Muscle of arm (tissue), 12 donors: ENCODE measurements around the gene SYT15. TPM values are rescaled to one million over a fixed set of nuclear protein-coding genes. Genes with fewer than 3 reads are reported as not detected.
"Not testable (repeated sequence)": the region's sequence is repeated elsewhere in the genome, so short reads cannot be mapped to it uniquely, and the experiment has no call there.

Experiments
- DNase-seq: peaks from one replicate; pipeline ENCODE4 v3.0.0-alpha.2; 2013
- polyA plus RNA-seq, 12 donors: library from polyadenylated mRNA; unstranded; fragments of 120-200 nt; gene quantifications; one replicate each; pipeline ENCODE4 v1.2.1, GENCODE V29; 2013; ENCODE audit not compliant: insufficient read length in 12 of 12

The SYT15 gene
- polyA plus RNA-seq, 12 donors = 2.8 to 8.3 (median 5.4) TPM; not detected in 2

DNA sequence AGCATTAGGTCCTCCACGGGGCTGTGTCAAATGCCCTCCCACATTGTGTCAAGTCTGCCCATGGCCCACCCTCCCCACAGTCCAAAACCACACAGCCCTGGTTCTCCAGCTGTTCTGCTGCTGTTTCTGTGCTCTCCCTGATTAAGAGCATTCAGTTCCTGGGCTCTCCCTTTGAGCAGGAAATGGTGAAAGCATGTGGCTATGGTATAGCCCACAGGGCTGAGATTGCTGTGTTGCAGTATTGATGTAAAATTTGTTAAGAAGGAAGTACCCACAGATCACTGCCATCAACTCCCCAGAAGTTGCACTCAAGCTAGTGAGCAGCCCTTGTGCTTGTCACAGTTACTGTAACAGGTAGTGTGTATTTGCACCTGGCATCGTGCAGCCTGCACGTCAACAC, 9.3 kb downstream of the SYT15 start:
- not testable (repeated sequence) for DNase-seq

DNA sequence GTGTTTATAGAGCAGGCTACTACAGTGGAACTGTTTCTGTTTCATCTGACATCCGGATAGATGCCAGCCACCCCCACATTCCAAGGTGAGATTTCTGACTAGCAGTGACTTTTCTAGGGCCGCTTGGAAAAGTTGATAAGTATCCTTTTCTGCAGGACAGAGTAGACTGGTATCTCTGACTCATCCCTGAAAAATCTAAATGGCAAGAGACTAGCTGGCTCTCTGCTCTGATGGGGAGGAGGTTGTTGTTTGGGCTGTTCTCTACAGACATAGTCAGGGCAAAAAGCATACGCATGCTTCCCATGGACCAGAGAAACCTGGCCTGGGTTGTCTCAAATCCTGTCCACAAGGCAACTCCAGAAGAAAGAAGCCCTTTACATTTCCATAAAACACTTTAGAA, 10.7 kb downstream of the SYT15 start:
- DNase-seq = not testable (repeated sequence)

DNA sequence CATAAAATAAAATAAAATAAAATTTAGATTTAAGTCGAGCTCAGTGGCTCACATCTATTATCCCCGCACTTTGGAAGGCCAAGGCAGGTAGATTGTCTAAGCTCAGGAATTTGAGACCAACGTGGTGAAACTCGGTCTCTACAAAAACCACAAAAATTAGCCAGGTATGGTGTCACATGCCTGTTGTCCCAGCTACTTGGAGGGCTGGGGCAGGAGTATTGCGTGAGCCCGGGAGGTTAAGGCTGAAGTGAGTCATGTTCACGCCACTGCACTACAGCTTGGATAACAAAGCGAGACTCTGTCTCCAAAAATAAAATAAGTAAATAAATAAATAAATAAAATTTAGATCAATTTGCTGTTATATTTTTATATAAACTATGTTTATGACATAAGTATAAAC, 12.1 kb downstream of the SYT15 start:
- not testable (repeated sequence) for DNase-seq

DNA sequence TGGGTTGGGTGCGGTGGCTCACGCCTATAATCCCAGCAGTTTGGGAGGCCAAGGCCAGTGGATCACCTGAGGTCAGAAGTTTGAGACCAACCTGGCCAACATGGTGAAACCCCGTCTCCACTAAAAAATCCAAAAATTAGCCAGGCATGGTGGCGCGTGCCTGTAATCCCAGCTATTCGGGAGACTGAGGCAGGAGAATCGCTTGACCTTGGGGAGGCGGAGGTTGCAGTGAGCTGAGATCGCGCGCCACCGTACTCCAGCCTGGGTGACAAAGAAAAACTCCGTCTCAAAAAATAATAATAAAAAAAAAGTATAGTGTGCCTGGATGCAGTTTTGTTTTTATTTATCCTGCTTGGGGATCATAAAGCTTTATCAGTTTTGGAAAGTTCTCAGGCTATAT, 14.4 kb downstream of the SYT15 start:
- not testable (repeated sequence) for DNase-seq

DNA sequence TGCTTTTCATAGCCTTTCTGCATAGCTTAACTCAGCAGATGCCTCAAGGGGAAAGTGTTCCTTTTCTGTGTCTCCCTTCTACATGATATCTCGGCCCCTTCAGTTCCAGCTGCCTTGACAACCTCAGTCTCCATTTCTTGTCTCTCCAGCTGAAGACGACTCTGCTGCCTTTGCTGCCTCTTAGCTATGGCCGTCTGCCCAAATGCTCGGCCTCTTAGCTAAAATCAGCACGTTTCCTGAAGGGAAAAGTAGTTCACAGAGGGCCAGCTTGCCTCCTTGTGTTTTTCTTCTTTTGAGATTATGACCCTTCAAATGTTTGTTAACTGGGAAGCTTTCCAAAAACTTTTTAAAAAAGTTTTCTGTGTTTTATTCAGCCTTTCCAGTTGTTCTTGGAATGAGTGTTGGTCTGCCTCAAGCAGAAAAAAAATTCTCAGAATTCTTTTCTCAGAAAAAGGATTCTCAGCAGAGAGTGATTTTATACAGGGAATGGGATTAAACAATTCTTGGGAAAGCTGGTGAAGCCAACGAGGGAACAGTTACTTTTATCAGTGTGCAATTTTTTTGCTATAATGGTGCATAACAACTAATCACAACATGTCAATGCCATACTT, 15.6 kb downstream of the SYT15 start:
- DNase-seq = not testable (repeated sequence)

DNA sequence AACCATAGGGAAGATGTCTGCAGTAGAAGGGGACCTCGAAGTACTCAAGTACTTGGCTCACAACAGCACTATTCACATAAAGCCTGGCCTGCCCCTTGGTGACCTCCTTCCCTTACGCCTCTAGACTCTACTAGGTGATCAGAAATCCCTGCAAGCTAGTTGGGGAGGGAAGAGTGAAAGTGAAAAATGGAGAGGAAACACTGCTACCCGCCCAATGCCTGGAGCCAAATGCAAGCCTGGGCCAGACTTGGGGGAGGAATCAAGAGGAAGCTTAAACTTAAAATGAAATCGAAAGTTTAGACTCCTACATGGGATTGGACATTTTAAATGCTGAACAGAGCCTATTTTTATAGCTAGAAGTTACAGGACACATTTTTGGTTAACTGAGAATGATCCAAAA, 17.6 kb downstream of the SYT15 start:
- DNase-seq = not testable (repeated sequence)

DNA sequence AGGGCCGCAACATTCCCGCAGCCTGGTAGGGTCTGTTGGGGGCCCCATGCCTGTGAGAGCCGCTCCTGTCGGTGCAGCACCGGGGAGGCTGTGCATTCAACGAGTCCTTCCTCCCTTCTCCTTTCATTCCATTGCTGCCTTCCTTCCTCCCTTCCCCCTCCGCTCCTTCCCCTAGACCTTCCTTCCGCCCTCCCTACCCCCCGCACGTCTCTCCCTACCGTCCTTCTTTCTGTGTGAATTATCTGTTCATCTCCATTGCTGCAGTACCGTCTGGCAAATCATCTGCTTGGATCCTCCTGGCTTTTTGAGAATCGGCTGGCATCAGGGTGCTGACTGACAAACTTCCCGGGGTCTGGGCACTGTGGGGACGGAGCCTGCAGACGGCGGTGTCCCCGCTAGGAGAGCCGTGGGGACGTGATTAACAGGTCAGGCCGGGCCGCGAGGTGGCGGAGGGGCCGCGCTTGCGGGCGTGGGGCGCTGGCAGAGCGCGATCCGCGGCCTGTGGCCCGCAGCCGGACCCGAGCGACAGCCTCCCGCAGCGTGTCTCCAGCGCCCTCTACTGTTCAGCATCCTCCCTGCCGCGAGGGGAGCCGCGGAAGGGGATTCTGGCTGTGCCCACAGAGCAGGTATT, 18.8 kb downstream of the SYT15 start:
- DNase-seq = not testable (repeated sequence)

DNA sequence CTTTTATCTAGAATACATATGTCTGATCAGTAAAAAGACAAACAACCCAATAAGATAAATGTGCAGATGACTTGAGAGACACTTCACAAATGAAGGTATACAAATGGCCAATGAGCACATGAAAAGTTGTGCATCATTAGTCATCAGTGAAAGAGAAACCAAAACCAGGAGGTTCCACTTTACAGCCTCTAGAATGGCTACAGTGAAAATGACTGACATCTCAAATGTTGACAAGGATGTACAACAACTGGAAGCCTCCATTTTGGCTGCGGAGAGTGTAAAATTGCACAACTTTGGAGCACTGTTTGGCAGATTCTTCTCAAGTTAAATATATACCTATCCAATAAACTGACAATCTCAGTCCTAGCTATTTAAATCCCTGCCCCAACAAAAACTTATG, 21.6 kb downstream of the SYT15 start:
- DNase-seq = not testable (repeated sequence)

DNA sequence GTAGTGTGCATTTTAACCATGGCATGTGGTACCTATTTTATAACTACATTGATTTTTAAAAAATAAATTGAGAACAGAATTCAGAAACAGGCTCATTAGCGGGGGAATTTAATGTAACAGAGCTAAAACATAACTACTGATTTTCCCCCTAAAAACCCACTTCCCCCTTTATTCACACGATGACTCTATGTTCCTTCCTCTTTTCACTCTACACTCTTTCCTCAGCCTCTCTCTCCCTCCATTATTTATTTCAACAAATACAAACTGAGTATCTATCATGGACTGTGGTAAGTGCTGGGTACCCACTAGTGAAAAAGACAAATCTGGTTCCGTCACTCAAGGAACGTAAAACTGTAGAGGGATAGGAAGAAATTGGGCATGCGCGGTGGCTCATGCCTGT, 36.6 kb downstream of the SYT15 start:
- DNase-seq = not testable (repeated sequence)

DNA sequence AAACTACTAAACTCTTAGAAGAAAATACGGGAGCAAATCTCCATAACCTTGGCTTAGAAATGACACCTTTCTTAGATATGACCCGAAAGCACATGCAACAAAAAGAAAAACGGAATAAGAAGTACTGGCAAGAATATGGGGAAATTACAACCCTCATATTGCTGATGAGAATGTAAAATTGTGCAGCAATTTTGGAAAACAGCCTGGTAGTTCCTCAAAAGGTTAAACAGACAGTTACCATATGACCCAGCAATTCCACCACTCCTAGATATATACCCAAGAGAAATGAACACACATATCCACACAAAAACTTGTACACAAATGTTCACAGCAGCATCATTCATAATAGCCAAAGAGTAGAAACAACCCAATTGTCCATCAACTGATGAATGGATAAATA, 37.3 kb downstream of the SYT15 start:
- not testable (repeated sequence) for DNase-seq

DNA sequence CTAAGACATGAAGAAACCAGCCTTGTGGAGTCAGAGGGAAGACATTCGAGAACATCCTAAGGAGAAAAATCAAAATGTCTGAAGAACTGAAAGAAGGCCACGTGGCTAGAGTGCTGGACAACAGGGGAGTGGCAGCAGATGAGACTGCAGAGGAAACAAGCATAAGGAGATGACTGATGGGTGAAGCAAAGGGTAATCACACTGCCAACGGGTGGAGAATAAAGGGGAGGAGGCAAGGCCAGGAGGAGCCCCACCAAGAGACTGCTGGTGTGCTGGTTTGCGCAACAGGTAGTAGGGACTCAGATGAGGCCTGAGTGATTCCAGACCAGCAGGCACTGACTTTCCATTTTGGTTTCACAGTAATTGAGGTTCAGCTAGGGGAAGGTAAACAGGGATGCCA, 38.2 kb downstream of the SYT15 start:
- not testable (repeated sequence) for DNase-seq

DNA sequence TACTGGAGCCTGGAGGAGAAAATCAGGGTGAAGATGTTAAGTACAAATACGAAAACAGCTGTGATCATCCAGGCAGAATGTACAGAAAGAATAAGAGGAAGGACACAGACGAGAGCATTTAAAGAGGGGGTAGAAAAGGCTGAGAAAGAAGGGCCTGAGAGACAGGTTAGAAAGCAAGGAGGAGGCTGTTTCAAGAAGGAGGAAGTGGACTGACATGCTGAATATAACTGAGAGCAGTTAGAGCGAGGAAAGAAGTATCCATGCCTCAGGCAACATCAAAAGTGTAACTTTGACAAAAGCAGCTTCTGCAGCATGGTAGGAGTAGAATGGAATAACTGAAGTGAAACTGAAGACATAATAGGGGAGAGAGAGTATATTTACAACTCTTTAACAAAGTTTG, 39.0 kb downstream of the SYT15 start:
- DNase-seq = not testable (repeated sequence)

DNA sequence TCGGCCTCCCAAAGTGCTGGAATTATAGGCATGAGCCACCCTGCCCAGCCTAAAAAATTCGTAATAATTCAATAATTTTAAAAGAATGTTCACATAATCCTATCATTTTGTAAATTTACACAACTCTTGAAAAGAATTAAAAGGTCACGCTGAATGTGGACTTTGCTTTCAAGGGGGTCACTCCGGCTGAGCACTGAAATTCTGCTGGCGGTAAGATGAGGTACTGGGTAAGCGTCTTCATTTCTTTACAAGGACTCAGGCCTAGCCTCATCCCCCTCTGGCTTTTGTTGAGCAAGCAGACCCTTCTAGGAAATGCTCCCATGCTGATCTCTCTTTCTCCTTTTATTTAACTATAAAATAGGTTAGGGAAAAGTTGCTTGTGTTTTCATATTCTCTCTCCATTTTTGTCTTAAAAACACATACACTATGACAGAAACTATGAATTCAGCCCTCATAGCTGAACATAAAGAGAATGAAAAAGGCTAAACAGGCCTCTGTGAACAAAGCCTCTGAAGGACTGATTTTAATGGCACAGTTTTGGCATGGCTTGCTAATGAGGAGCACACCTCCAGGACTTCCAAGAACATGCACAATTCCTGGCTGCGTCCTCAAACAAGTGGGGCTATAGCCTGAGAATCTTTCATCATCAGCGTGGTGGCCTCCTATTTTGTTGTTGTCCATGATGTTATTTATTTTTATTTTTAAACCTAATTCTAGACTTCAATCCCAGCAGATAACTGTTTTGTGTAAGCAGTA, 45.1 kb downstream of the SYT15 start:
- DNase-seq = not testable (repeated sequence)

DNA sequence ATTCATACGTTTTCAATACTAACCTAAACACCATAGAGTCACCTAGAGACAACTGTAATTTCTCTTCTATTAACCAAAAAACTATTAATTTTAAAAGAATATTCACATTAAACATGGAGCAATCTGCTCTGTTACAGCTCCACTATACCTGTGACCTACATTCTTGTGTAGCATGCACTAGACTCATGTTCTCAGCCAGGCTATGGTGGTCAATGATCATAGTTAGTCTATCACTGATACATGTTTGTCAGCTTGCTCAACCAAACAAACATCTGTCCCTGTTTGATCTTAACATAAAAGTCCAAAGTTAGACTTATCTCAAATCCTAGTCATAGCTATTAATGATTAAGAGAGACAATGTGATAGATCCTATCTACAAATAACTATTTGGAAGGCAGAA, 50.9 kb downstream of the SYT15 start:
- not testable (repeated sequence) for DNase-seq

DNA sequence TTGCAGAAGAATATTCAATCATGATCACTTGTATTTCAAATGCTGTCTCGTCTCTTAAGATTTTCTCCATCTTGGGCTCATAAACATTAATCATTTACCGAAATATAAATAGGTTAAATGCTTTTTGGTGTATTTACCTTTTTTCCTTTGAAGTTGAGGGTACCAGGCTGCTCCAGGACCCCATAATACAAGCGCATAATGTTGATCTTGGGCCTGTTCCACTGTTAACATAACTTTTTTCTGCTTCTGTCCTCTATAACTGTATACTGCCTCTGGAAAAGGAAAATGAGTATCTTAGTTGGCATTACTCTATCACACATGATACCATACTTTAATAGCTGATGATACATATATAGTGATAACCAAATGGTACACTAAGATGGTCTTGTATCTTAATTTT, 51.9 kb downstream of the SYT15 start:
- not testable (repeated sequence) for DNase-seq

DNA sequence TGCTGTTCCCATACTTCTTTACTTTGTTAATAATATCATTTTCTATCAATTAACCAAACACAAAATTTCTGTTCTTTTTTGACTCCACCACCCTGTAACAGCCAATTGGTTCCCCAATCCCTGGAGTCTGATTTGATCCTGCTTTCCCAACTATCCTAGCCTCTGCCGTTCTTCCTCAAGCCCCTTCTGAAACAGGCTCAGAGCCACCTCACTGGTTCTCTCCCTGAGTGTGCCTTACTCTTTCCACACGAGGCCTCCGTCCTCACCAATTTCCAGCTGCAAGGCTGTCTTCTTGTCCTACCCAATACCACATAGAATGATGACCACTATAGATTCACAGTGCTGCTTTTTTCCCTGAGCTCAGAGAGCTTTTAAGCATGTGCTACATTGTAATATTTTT, 52.8 kb downstream of the SYT15 start:
- DNase-seq = not testable (repeated sequence)

DNA sequence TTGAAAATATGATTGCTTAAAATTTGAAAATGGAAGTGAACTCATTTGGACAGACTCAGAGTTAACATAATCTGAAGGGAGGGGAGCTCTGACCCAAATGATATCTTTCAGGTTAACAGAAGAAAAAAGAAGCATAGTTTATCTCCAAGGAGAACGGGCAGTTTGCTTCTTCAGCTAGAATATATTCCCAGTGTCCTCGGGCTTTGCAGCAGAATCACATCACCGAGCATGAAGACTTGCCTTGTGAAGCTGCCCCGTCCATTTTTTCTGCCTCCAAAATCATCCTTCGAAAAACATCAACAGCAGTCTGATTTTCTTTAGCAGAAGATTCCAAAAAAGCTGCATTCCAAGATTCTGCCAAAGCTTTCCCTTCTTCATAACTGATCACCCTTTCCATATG, 55.8 kb downstream of the SYT15 start:
- DNase-seq = not testable (repeated sequence)

DNA sequence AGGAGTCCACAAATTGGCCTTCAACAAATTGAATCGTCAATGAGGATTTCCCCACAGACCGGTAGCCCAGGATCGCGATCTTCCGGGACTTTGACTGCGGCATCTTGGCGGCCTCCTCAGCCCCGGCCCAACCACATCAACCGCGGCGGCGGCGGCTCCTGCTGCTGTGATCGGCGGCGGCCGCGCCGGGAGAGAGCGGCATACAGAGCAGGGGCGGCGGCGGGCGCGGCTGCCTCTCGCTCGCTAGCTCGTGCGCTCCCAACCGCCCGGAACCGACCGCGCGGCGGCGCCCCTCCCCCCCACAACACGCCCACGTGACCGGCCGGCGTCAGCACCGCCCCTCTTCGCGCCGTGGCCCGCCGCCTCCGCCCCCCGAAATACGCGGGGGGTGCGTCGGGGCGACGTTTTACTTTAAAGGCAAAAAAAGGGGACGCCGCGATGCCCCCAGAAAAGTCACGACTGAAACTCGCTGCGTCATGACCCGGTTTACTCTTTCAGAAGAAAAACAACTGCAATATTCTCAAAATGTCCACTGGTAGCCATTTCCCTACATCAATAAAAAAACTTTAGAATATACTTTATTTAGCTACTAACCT, 56.5 kb downstream of the SYT15 start:
- DNase-seq = not testable (repeated sequence)

DNA sequence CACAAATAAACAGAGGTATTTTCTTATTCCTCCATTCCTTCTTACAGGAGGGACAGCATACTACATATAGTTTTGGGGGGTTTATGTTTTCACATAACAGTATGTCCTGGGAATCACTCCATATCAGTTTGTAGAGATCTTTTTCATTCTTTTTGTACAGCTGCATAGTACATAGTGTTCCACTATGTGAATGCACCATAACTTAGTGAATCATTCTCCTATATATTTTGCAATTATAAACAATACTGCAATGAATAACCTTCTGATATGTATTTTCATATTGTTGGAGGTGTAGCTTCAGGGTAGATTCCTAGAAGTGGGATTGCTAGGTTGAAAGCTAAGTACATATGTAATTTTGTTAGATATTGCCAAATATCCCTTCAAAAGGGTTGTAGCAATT, 61.1 kb downstream of the SYT15 start:
- DNase-seq = not testable (repeated sequence)
